Keratinocyte (primary cell): Measurements from ENCODE around the gene RASGRF2.

Experiments
- CTCF ChIP-seq, 3 experiments: IDR thresholded peaks in 1 of 3; conservative IDR thresholded peaks in 1 of 3; optimal IDR thresholded peaks in 1 of 3; 2 replicates in 2 of 3; 3 replicates in 1 of 3; pipeline versions ENCODE3 to v1.5.1; 2011; ENCODE audit warnings: low read length in 3 of 3, mild to moderate bottlenecking in 3 of 3, moderate library complexity in 2 of 3, control low read depth in 1 of 3, inconsistent platforms in 1 of 3; ENCODE audit not compliant: insufficient read depth in 2 of 3; ENCODE audit errors: extremely low read depth in 1 of 3
- EZH2 ChIP-seq: IDR thresholded peaks from one replicate; pipeline ENCODE4 v1.6.1; 2012; ENCODE audit warnings: inconsistent platforms, mild to moderate bottlenecking, low read length, moderate library complexity

- TF ChIP-seq CTCF (optimal IDR thresholded peaks at IDR 0.05 in 1 of 3, IDR thresholded peaks at IDR 0.05 in 1 of 3, conservative IDR thresholded peaks at IDR 0.05 in 1 of 3; ENCODE audit: extremely low read depth in 1 of 3, insufficient read depth in 2 of 3, low read length in 3 of 3), result no peak
- TF ChIP-seq EZH2, result no peak
Observed at GRCh38 chr5:80916676-80917075, 43.5 kb upstream of the RASGRF2 start.
